Measurements from ENCODE around the gene RIT2.
"Not testable (repeated sequence)": the region's sequence is repeated elsewhere in the genome, so short reads cannot be mapped to it uniquely, and the experiment has no call there.

RIT2 gene

DNA sequence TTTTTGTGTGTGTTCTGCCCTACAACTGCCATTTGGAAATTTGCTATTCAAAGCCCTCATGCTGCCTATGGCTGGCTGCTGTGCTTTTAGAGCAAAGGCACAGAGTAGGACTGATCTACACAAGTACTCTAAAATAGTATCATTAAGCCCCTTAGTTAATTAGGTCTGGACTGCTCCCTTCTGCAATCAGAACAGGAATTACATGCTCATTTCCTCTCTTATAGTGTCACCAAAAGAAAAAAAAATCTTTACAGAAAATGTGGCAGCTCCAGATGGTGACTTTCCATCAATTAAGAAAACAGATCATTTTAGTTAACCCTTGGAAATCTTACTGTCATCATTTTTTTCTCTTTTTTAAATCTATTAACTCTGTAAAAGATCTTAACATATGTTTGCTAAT is 337.5 kb downstream of the RIT2 start:
- no peak for DNase-seq (ENCODE audit: low read depth in 2 of 3, low spot score in 1 of 3)

- no peak for DNase-seq (ENCODE audit: low read depth in 2 of 3, low spot score in 1 of 3)
These were observed 341.6 kb downstream of the RIT2 start for GRCh38 chr18:42773870-42774269.

DNA sequence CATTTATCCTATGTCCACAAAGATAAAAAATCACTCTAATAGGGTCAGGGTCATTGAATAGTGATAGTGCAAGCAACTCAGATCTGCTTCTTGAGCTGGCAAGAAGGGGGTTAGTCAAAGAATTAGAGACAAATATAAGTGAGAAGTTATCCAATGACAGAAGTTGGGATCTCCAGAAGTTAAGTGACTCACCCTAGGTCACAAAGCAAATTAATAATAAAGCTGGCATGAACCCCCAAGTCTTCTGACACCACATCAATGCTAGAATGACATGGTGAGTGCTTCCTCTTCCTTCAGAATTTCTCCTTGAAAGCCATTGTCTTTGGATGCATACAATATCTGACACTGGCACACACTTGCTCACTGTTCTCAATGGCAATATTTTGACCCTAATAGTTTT is 343.5 kb downstream of the RIT2 start:
- DNase-seq (ENCODE audit: low read depth in 2 of 3, low spot score in 1 of 3) = no peak

- DNase-seq (ENCODE audit: low read depth in 2 of 3, low spot score in 1 of 3) = no peak
These were observed 350.2 kb downstream of the RIT2 start for GRCh38 chr18:42765302-42765701.

DNA sequence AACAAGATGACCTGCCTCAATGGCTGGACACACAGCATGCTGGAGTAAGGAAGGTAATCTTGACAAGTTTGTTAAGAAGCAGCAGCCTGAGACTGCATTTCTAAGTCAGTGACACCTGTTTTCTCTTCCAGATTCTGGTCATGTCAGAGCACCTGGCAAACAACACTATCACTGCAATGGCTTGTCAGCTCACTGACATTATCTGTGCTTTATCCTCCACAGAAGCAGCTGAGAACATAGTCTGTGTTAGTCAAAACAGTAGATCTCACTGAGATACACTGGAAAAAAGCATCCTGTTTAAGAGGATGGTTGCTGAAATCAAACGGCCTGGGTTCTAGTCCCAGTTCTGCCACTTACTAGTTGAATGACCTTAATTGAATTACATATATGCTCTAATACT is 355.2 kb downstream of the RIT2 start:
- no peak for DNase-seq (ENCODE audit: low read depth in 2 of 3, low spot score in 1 of 3)

GRCh38 chr18:42758852-42759251 is 356.6 kb downstream of the RIT2 start:
- no peak for DNase-seq (ENCODE audit: low read depth in 2 of 3, low spot score in 1 of 3)

DNA sequence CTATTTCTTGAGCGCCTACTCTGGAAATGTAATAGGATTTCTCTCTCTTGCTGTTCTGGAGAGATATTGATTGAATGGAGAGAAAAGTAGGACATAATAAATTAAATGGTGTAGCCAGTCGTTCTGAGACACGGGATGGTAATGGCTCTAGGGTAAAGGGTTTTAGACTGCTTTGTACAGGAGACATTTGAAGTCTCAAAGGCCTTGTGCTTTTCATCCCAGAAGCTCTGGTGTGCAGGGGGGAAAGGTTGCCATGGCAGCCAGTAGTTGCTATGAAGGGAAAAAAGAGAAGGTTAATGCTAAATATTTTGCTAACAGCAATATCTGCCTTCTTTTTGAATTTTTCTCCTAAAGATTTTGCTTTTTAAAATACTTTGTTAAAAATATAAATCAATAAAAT is 359.3 kb downstream of the RIT2 start:
- DNase-seq (ENCODE audit: low read depth in 2 of 3, low spot score in 1 of 3) = no peak

DNA sequence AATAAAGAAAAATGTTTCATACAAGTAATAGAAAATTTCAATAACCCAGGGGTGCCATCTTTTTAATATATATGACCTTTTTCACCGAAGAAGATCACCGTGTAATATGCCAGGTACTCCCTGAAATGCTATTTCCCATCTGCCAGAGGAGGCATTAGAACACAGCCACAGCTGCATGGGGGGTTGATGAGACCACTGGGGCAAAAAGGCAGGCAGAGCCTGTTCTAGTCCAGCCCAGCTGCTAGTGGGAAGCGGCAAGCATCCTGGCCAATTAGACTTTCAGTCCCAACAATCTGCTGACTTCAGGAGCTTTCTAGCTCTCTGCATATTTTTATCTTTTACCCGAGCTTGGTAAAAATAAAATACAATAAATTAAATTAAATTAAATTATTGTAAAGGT is 362.6 kb downstream of the RIT2 start:
- DNase-seq (ENCODE audit: low read depth in 2 of 3, low spot score in 1 of 3) = no peak

DNA sequence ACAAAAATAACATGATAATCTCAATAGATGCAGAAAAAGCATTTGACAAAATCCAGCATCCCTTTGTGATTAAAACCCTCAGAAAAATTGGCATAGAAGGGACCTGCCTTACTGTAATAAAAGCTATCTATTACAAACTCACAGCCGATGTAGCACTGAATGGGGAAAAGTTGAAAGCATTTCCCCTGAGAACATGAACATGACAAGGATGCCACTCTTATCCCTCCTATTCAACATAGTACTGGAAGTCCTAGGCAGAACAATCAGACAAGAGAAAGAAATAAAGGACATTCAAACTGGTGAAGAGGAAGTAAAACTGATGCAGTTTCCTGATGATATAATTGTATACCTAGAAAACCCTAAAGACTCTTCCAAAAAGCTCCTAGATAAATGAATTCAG is 368.7 kb downstream of the RIT2 start:
- no peak for DNase-seq (ENCODE audit: low read depth in 2 of 3, low spot score in 1 of 3)

GRCh38 chr18:42745931-42746330 is 369.6 kb downstream of the RIT2 start:
- no peak for DNase-seq (ENCODE audit: low read depth in 2 of 3, low spot score in 1 of 3)

GRCh38 chr18:42745171-42745570 is 370.3 kb downstream of the RIT2 start:
- no peak for DNase-seq (ENCODE audit: low read depth in 2 of 3, low spot score in 1 of 3)

- no peak for DNase-seq (ENCODE audit: low read depth in 2 of 3, low spot score in 1 of 3)
These were observed 371.9 kb downstream of the RIT2 start for GRCh38 chr18:42743373-42744138.

DNA sequence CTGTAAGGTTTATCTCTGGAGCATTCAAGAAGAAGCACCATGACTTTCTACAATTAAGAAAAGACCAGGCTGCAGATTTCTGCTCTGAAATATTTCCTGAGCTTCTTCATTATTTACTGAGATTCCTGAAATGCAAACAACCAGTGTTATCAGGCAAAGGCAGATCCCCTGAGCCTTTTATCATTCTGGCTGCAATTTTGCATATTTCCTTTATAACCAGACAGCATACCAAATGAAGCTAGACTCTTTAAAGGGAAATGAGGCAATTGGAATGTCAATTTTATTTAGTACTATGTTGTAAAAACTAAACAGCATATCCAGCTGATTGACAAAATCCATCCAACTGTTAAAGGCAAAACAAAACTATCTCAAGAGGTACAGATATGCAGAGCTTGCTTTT is 372.5 kb downstream of the RIT2 start:
- DNase-seq (ENCODE audit: low read depth in 2 of 3, low spot score in 1 of 3) = no peak

GRCh38 chr18:42742474-42742873 is 373.0 kb downstream of the RIT2 start:
- no peak for DNase-seq (ENCODE audit: low read depth in 2 of 3, low spot score in 1 of 3)

GRCh38 chr18:42741805-42742347 is 373.6 kb downstream of the RIT2 start:
- not testable (repeated sequence) for DNase-seq (ENCODE audit: low read depth in 2 of 3, low spot score in 1 of 3)

- DNase-seq (ENCODE audit: low read depth in 2 of 3, low spot score in 1 of 3) = not testable (repeated sequence)
These were observed 374.2 kb downstream of the RIT2 start for GRCh38 chr18:42741299-42741698.

GRCh38 chr18:42736074-42736473 is 379.4 kb downstream of the RIT2 start:
- no peak for DNase-seq (ENCODE audit: low read depth in 2 of 3, low spot score in 1 of 3)

DNA sequence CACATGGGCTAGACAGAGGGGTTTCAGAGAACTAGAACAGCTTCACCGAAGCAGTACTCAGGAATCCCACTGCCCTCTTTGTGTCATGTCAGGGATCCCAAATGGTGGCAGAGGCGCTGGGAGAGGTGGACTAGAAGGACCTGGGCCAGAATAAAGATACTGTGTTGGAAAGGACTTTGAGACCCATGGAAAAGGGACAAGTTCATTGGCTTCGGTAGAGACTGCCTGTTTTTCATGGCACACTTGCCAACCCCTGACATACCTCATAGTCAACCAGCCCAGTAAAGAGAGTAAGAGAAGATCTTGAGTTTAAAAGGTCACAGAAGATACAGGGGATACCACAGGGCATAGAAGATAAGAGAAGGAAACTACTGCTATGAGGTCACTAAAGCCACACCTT is 381.0 kb downstream of the RIT2 start:
- DNase-seq (ENCODE audit: low read depth in 2 of 3, low spot score in 1 of 3) = no peak

GRCh38 chr18:42730272-42730671 is 385.2 kb downstream of the RIT2 start:
- DNase-seq (ENCODE audit: low read depth in 2 of 3, low spot score in 1 of 3) = no peak

DNA sequence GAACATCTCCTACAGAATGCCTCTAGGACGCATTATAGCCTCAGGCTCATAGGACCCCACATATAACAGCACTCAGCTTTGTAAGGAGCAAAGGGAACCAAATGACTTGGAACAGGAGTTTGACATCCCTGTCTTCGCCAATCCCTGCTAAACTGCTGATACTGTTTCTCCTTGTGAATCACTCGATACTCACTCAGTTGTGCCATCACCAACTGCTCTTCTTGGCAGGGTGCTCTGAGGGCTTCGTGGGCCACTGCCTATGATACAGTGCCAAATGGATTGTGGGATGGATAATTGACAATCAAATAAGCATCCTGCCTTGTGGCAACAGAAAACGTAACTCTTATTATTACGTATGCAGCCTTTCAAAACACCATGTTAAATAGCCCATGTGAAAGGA is 396.3 kb downstream of the RIT2 start:
- DNase-seq (ENCODE audit: low read depth in 2 of 3, low spot score in 1 of 3) = no peak

DNA sequence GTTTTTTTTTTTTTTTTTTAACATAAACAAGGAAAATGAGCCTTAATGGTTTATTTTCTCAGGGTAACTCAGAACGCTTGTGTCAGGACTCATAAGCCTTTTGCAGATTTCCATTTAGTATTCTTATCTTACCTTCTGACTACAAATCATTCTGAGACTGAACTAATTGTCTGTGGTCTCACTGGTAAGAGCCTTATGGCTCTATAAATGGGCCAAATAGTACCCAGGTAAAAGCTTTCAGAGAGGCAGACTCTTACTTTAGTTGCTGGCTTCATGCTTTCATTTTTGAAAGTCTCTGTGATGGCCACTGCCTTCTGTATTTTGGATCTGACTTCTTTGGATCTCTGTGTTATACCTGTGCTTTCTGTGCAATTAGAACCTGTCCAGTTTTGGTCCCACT is 403.4 kb downstream of the RIT2 start:
- no peak for DNase-seq (ENCODE audit: low read depth in 2 of 3, low spot score in 1 of 3)

DNA sequence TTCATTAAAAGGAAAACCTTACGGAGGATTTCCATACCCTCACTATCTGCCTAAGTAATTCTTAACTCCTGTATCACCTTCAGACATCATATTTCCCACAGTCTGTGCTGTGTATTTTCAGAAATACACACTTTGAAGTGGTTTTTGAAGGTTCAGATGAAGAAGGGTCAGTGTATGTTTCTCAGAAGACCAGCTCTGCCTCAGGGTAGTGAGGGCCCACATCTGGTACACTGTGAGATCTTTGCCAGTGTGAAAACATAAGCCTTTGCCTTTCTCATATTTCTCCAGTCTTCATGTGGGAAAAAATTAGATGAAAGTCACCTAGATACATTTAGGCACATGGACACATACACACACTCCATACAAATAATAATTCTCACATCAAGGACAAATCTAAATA is 408.4 kb downstream of the RIT2 start:
- DNase-seq (ENCODE audit: low read depth in 2 of 3, low spot score in 1 of 3) = no peak

DNA sequence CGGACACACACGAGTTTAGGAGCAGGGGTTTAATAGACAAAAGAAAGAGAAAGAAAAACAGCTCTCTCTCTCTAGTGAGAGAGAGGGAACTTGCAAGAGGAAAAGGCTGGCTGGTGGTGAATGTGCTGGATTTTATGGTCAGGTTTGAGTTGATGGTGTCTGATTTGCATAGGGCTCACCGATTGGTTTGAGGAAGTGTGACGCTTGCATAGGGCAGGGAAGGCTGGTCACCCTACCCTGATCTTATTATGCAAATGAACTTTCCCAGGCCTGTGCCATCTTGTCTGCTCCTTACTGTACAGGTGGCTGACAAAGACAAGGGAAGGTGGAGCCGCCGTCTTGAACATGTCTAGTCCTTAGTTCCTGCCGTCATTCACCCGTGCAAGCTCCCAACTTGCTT is 408.9 kb downstream of the RIT2 start:
- no peak for DNase-seq (ENCODE audit: low read depth in 2 of 3, low spot score in 1 of 3)

Measured in stimulated activated CD4-positive, alpha-beta T cell treated with anti-CD3 and anti-CD28 coated beads, Interleukin-12 subunit alpha, Interleukin-12 subunit beta, amount 100 ng/mL, for 48 hours (primary cell).